T follicular helper cell (primary cell): Measurements from ENCODE around the gene FYTTD1.

Experiments
- DNase-seq: peaks from one replicate; pipeline ENCODE4 v3.0.0-alpha.2; 2020; ENCODE audit warnings: low read depth

FYTTD1 gene

GRCh38 chr3:197793247-197793646 lies 43.6 kb downstream of the FYTTD1 start:
- no peak for DNase-seq

- DNase-seq = no peak
Measured at GRCh38 chr3:197794115-197794514, 44.4 kb downstream of the FYTTD1 start.

- no peak for DNase-seq
Measured at GRCh38 chr3:197795200-197795599, 45.5 kb downstream of the FYTTD1 start.

- no peak for DNase-seq
Measured at GRCh38 chr3:197796087-197796486, 46.4 kb downstream of the FYTTD1 start.

- DNase-seq = no peak
Measured at GRCh38 chr3:197798863-197799262, 49.2 kb downstream of the FYTTD1 start.

GRCh38 chr3:197800379-197800778 lies 50.7 kb downstream of the FYTTD1 start:
- DNase-seq = no peak

GRCh38 chr3:197801891-197802778 lies 52.5 kb downstream of the FYTTD1 start:
- peak; percentile 2 for DNase-seq

- no peak for DNase-seq
Measured at GRCh38 chr3:197802779-197803459, 53.2 kb downstream of the FYTTD1 start.

GRCh38 chr3:197804511-197804910 lies 54.8 kb downstream of the FYTTD1 start:
- DNase-seq = no peak

- no peak for DNase-seq
Measured at GRCh38 chr3:197807969-197808587, 58.4 kb downstream of the FYTTD1 start.

- no peak for DNase-seq
Measured at GRCh38 chr3:197809356-197810020, 59.8 kb downstream of the FYTTD1 start.

- DNase-seq = no peak
Measured at GRCh38 chr3:197810901-197811300, 61.2 kb downstream of the FYTTD1 start.

- no peak for DNase-seq
Measured at GRCh38 chr3:197811343-197811742, 61.7 kb downstream of the FYTTD1 start.

GRCh38 chr3:197814372-197814771 lies 64.7 kb downstream of the FYTTD1 start:
- DNase-seq = no peak

- no peak for DNase-seq
Measured at GRCh38 chr3:197820550-197821335, 71.1 kb downstream of the FYTTD1 start.

- DNase-seq = no peak
Measured at GRCh38 chr3:197829397-197830045, 79.8 kb downstream of the FYTTD1 start.

GRCh38 chr3:197830308-197830966 lies 80.8 kb downstream of the FYTTD1 start:
- DNase-seq = no peak

GRCh38 chr3:197830967-197831313 lies 81.3 kb downstream of the FYTTD1 start:
- DNase-seq = no peak

- no peak for DNase-seq
Measured at GRCh38 chr3:197833930-197834715, 84.4 kb downstream of the FYTTD1 start.

- DNase-seq = no peak
Measured at GRCh38 chr3:197835509-197835908, 85.8 kb downstream of the FYTTD1 start.
